ENCODE measurements around the gene ABCB10.

Gene ABCB10

GRCh38 chr1:229506633-229507032 lies 51.9 kb downstream of the ABCB10 start:
- no peaks in the 10 kb centered on the region for H3K27me3 ChIP-seq (replicated peaks in 2 of 5; ENCODE audit: control insufficient read depth in 4 of 5, insufficient read depth in 5 of 5, low read length in 4 of 5)

GRCh38 chr1:229495782-229496181 lies 62.7 kb downstream of the ABCB10 start:
- no peaks in the 10 kb centered on the region for H3K27me3 ChIP-seq (replicated peaks in 2 of 5; ENCODE audit: control insufficient read depth in 4 of 5, insufficient read depth in 5 of 5, low read length in 4 of 5)
- no peaks in the 10 kb centered on the region for H3K4me1 ChIP-seq (ENCODE audit: control extremely low read depth in 1 of 4, control insufficient read depth in 4 of 4, insufficient read depth in 4 of 4, low read length in 3 of 4)
- no peak overlapping the region for H3K27ac ChIP-seq (ENCODE audit: insufficient read depth in 1 of 2, low read depth in 1 of 2, low read length in 2 of 2, poor library complexity in 1 of 2, severe bottlenecking in 2 of 2)
- ChIA-PET POLR2A (no interaction called here), CTCF (interaction anchor here (0.8 to 4.3 kb wide), 5 partner anchors 9 to 238 kb away, joined by 3 to 19 read pairs (median 4); partner anchors contain the start of gene NUP133)
- DNase-seq, result no peak
- H3K4me3 ChIP-seq (ENCODE audit: control insufficient read depth in 1 of 7, extremely low read depth in 1 of 7, insufficient read depth in 4 of 7, low read depth in 2 of 7, low read length in 6 of 7), result no peak overlapping the region
- peaks cover 25 to 86% (median 47%) of the 10 kb centered on the region in 4 experiments for H3K36me3 ChIP-seq (ENCODE audit: control insufficient read depth in 4 of 4, insufficient read depth in 4 of 4, low read length in 3 of 4)
- WGBS (ENCODE audit: insufficient coverage), result 94% methylated on average over 2 of the region's 2 CpGs
- H3K9me3 ChIP-seq (ENCODE audit: control extremely low read depth in 1 of 5, control insufficient read depth in 4 of 5, insufficient read depth in 2 of 5, low read depth in 1 of 5, low read length in 4 of 5), result no peaks in the 10 kb centered on the region

More at GRCh38 chr1:229506633-229507032, 51.9 kb downstream of the ABCB10 start:
- Histone ChIP-seq H3K4me1 (ENCODE audit: control extremely low read depth in 1 of 4, control insufficient read depth in 4 of 4, insufficient read depth in 4 of 4, low read length in 3 of 4) (peaks cover 8 to 20% (median 16%) of the 10 kb centered on the region in 4 experiments), H3K9me3 (ENCODE audit: control extremely low read depth in 1 of 5, control insufficient read depth in 4 of 5, insufficient read depth in 2 of 5, low read depth in 1 of 5, low read length in 4 of 5) (no peaks in the 10 kb centered on the region), H3K36me3 (ENCODE audit: control insufficient read depth in 4 of 4, insufficient read depth in 4 of 4, low read length in 3 of 4) (peaks cover 0 to 14% (median 10%) of the 10 kb centered on the region in 4 experiments), H3K4me3 (ENCODE audit: control insufficient read depth in 1 of 7, extremely low read depth in 1 of 7, insufficient read depth in 4 of 7, low read depth in 2 of 7, low read length in 6 of 7) (peak overlapping the region in 2 of 7 experiments; percentile 80 to 91), H3K27ac (ENCODE audit: insufficient read depth in 1 of 2, low read depth in 1 of 2, low read length in 2 of 2, poor library complexity in 1 of 2, severe bottlenecking in 2 of 2) (no peak overlapping the region)
- 100% methylated on average over 2 of the region's 8 CpGs for whole genome bisulfite sequencing (ENCODE audit: insufficient coverage)
- no peak for DNase-seq
- CTCF ChIA-PET, result no interaction called here
- POLR2A ChIA-PET, result interaction anchor here (0.6 kb wide), 2 partner anchors 18 to 244 kb away, joined by 5 to 6 read pairs; no protein-coding TSS in a partner anchor

- Histone ChIP-seq H3K4me3 (ENCODE audit: control insufficient read depth in 1 of 7, extremely low read depth in 1 of 7, insufficient read depth in 4 of 7, low read depth in 2 of 7, low read length in 6 of 7) (no peak overlapping the region), H3K27ac (ENCODE audit: insufficient read depth in 1 of 2, low read depth in 1 of 2, low read length in 2 of 2, poor library complexity in 1 of 2, severe bottlenecking in 2 of 2) (no peak overlapping the region), H3K9me3 (ENCODE audit: control extremely low read depth in 1 of 5, control insufficient read depth in 4 of 5, insufficient read depth in 2 of 5, low read depth in 1 of 5, low read length in 4 of 5) (no peaks in the 10 kb centered on the region), H3K4me1 (ENCODE audit: control extremely low read depth in 1 of 4, control insufficient read depth in 4 of 4, insufficient read depth in 4 of 4, low read length in 3 of 4) (no peaks in the 10 kb centered on the region), H3K27me3 (replicated peaks in 2 of 5; ENCODE audit: control insufficient read depth in 4 of 5, insufficient read depth in 5 of 5, low read length in 4 of 5) (no peaks in the 10 kb centered on the region), H3K36me3 (ENCODE audit: control insufficient read depth in 4 of 4, insufficient read depth in 4 of 4, low read length in 3 of 4) (peaks cover 31 to 81% (median 45%) of the 10 kb centered on the region in 4 experiments)
- DNase-seq, result no peak
- ChIA-PET CTCF (interaction anchor here (0.9 to 9.1 kb wide), 3 partner anchors 9 to 229 kb away, joined by 3 to 130 read pairs (median 3); partner anchors contain the start of gene NUP133), POLR2A (no interaction called here)
- WGBS (ENCODE audit: insufficient coverage), result no CpG with 5 or more reads among the region's 1 CpG
Measured at GRCh38 chr1:229487181-229487580, 71.3 kb downstream of the ABCB10 start.

DNA sequence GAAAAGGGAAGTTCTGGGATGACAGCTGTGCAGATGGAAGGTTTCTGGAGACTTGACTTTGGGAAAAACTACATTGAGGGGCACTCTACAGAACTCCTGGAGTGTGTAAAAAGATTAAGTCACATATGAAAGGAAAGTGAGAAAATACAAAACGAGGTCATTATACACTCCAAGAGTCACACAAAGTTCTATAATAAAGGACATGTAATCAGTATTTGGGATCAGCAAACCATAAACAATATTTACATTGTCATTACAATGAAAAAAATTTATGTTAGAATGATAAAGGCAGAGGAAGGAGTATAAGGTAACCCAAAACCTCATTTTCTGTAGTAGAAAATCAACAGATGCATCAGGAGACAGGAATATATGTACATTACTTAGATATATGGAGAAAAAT lies 73.2 kb downstream of the ABCB10 start:
- WGBS (ENCODE audit: insufficient coverage), result no CpG with 5 or more reads among the region's 1 CpG
- no peaks in the 10 kb centered on the region for H3K9me3 ChIP-seq (ENCODE audit: control extremely low read depth in 1 of 5, control insufficient read depth in 4 of 5, insufficient read depth in 2 of 5, low read depth in 1 of 5, low read length in 4 of 5)

DNA sequence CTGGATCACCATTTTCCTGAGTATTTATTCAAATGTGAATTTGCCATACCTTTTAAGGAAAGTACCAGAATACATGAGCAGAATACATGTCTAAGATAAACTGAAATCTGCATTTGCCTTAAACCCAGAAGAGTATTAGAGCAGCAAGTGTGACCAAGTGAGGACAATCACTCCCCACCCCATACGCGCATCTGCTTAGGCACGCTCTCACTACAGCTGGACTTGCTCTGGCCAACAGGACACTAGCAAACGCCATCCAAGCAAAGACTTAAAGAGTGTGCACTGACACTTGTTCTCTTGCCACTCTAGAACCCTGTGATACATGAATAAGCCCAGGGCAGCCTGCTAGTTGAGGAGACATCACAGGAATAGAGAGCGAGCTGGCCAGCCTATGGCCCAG lies 76.0 kb downstream of the ABCB10 start:
- POLR2A ChIA-PET, result no interaction called here
- WGBS (ENCODE audit: insufficient coverage), result 98% methylated on average over 5 of the region's 5 CpGs
- Histone ChIP-seq H3K9me3 (ENCODE audit: control extremely low read depth in 1 of 5, control insufficient read depth in 4 of 5, insufficient read depth in 2 of 5, low read depth in 1 of 5, low read length in 4 of 5) (no peaks in the 10 kb centered on the region), H3K4me3 (ENCODE audit: control insufficient read depth in 1 of 7, extremely low read depth in 1 of 7, insufficient read depth in 4 of 7, low read depth in 2 of 7, low read length in 6 of 7) (no peak overlapping the region), H3K27ac (ENCODE audit: insufficient read depth in 1 of 2, low read depth in 1 of 2, low read length in 2 of 2, poor library complexity in 1 of 2, severe bottlenecking in 2 of 2) (no peak overlapping the region), H3K27me3 (replicated peaks in 2 of 5; ENCODE audit: control insufficient read depth in 4 of 5, insufficient read depth in 5 of 5, low read length in 4 of 5) (no peaks in the 10 kb centered on the region), H3K4me1 (ENCODE audit: control extremely low read depth in 1 of 4, control insufficient read depth in 4 of 4, insufficient read depth in 4 of 4, low read length in 3 of 4) (peaks cover 0 to 2% (median 0%) of the 10 kb centered on the region in 4 experiments), H3K36me3 (ENCODE audit: control insufficient read depth in 4 of 4, insufficient read depth in 4 of 4, low read length in 3 of 4) (peaks cover 22 to 68% (median 55%) of the 10 kb centered on the region in 4 experiments)
- CTCF ChIA-PET, result interaction anchor here (0.9 to 9.1 kb wide), 10 partner anchors 10 to 832 kb away, joined by 3 to 130 read pairs (median 6); no protein-coding TSS in a partner anchor
- DNase-seq, result no peak

More for the DNA sequence above, 73.2 kb downstream of the ABCB10 start:
- no peaks in the 10 kb centered on the region for H3K4me1 ChIP-seq (ENCODE audit: control extremely low read depth in 1 of 4, control insufficient read depth in 4 of 4, insufficient read depth in 4 of 4, low read length in 3 of 4)
- no peaks in the 10 kb centered on the region for H3K27me3 ChIP-seq (replicated peaks in 2 of 5; ENCODE audit: control insufficient read depth in 4 of 5, insufficient read depth in 5 of 5, low read length in 4 of 5)
- ChIA-PET POLR2A (no interaction called here), CTCF (interaction anchor here (9.1 kb wide), 1 partner anchor 227 kb away, joined by 130 read pairs; no protein-coding TSS in a partner anchor)
- H3K36me3 ChIP-seq (ENCODE audit: control insufficient read depth in 4 of 4, insufficient read depth in 4 of 4, low read length in 3 of 4), result peaks cover 24 to 79% (median 49%) of the 10 kb centered on the region in 4 experiments
- no peak for DNase-seq
- no peak overlapping the region for H3K27ac ChIP-seq (ENCODE audit: insufficient read depth in 1 of 2, low read depth in 1 of 2, low read length in 2 of 2, poor library complexity in 1 of 2, severe bottlenecking in 2 of 2)
- H3K4me3 ChIP-seq (ENCODE audit: control insufficient read depth in 1 of 7, extremely low read depth in 1 of 7, insufficient read depth in 4 of 7, low read depth in 2 of 7, low read length in 6 of 7), result no peak overlapping the region

- Histone ChIP-seq H3K4me3 (ENCODE audit: control insufficient read depth in 1 of 7, extremely low read depth in 1 of 7, insufficient read depth in 4 of 7, low read depth in 2 of 7, low read length in 6 of 7) (no peak overlapping the region), H3K36me3 (ENCODE audit: control insufficient read depth in 4 of 4, insufficient read depth in 4 of 4, low read length in 3 of 4) (peaks cover 11 to 64% (median 45%) of the 10 kb centered on the region in 4 experiments), H3K27ac (ENCODE audit: insufficient read depth in 1 of 2, low read depth in 1 of 2, low read length in 2 of 2, poor library complexity in 1 of 2, severe bottlenecking in 2 of 2) (no peak overlapping the region), H3K9me3 (ENCODE audit: control extremely low read depth in 1 of 5, control insufficient read depth in 4 of 5, insufficient read depth in 2 of 5, low read depth in 1 of 5, low read length in 4 of 5) (no peaks in the 10 kb centered on the region), H3K27me3 (replicated peaks in 2 of 5; ENCODE audit: control insufficient read depth in 4 of 5, insufficient read depth in 5 of 5, low read length in 4 of 5) (no peaks in the 10 kb centered on the region), H3K4me1 (ENCODE audit: control extremely low read depth in 1 of 4, control insufficient read depth in 4 of 4, insufficient read depth in 4 of 4, low read length in 3 of 4) (peaks cover 0 to 2% (median 0%) of the 10 kb centered on the region in 4 experiments)
- POLR2A ChIA-PET, result interaction anchor here (0.7 kb wide), 1 partner anchor 864 kb away, joined by 3 read pairs; no protein-coding TSS in a partner anchor
- 90% methylated on average over 2 of the region's 7 CpGs for WGBS (ENCODE audit: insufficient coverage)
- CTCF ChIA-PET, result interaction anchor here (0.6 to 9.1 kb wide), 5 partner anchors 11 to 812 kb away, joined by 3 to 130 read pairs (median 4); no protein-coding TSS in a partner anchor
- DNase-seq, result peak in 1 of 3 donors; percentile 8
Measured at GRCh38 chr1:229480495-229480894, 78.0 kb downstream of the ABCB10 start.

- peak; percentile 6 to 16 (median 9) for DNase-seq
- ChIA-PET CTCF (interaction anchor here (0.7 to 9.1 kb wide), 4 partner anchors 16 to 815 kb away, joined by 4 to 130 read pairs (median 4); no protein-coding TSS in a partner anchor), POLR2A (no interaction called here)
- 88% methylated on average over 9 of the region's 10 CpGs for WGBS (ENCODE audit: insufficient coverage)
- Histone ChIP-seq H3K4me1 (ENCODE audit: control extremely low read depth in 1 of 4, control insufficient read depth in 4 of 4, insufficient read depth in 4 of 4, low read length in 3 of 4) (peaks cover 0 to 2% (median 0%) of the 10 kb centered on the region in 4 experiments), H3K36me3 (ENCODE audit: control insufficient read depth in 4 of 4, insufficient read depth in 4 of 4, low read length in 3 of 4) (peaks cover 13 to 65% (median 44%) of the 10 kb centered on the region in 4 experiments), H3K9me3 (ENCODE audit: control extremely low read depth in 1 of 5, control insufficient read depth in 4 of 5, insufficient read depth in 2 of 5, low read depth in 1 of 5, low read length in 4 of 5) (no peaks in the 10 kb centered on the region), H3K27me3 (replicated peaks in 2 of 5; ENCODE audit: control insufficient read depth in 4 of 5, insufficient read depth in 5 of 5, low read length in 4 of 5) (no peaks in the 10 kb centered on the region), H3K27ac (ENCODE audit: insufficient read depth in 1 of 2, low read depth in 1 of 2, low read length in 2 of 2, poor library complexity in 1 of 2, severe bottlenecking in 2 of 2) (no peak overlapping the region), H3K4me3 (ENCODE audit: control insufficient read depth in 1 of 7, extremely low read depth in 1 of 7, insufficient read depth in 4 of 7, low read depth in 2 of 7, low read length in 6 of 7) (no peak overlapping the region)
Measured at GRCh38 chr1:229479660-229480399, 78.7 kb downstream of the ABCB10 start.

Data from common myeloid progenitor, CD34-positive (primary cell).